HL-60/S4 (cell line): ENCODE results near the gene SOD3.

Experiments
- in situ Hi-C: fragments of 300-500 bp; cut with MboI; formaldehyde crosslinking; loops from 2 replicates; pipeline ENCODE4 v1.14.3; 2022; ENCODE audit warnings: low sequenced_read_pairs

SOD3 gene

DNA sequence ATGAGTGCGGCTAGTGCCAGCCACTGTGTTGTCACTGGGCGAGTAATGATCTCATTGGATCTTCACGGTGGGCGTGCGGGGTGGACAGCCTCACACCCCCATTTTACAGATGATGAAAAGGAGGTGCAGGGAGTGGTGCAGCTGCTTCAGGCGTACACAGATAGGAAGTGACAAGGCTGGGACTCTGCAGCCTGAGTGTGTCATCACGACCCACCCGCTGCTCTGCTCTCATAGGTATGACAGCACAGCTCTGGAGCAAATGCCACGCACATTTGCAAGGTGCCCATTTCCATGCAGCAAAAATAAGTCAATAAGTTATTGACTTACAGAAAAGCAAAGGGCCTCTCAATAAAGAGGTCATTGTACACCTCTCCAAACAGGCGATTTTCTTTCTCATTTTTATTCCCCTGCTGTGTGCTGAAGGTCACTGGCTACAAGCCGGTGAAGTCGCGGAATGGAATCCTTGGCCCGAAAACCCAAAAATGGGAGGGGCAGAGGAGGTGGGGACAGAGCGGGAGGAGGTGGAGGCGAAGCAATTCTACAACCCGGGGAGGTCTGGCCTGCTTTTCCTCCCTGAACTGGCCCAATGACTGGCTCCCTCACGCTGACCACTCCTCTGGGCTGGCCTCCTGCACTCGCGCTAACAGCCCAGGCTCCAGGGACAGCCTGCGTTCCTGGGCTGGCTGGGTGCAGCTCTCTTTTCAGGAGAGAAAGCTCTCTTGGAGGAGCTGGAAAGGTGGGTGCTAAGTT lies at the start of gene SOD3:
Gene SOD3, plus strand, starts transcription at position 658 of the 750 bp plus-strand sequence. CDS start 3,949 bp downstream, outside the sequence.
- in situ Hi-C loops: no loop called here

- in situ Hi-C loops: no loop called here
Measured at GRCh38 chr4:24747234-24747975, 48.0 kb upstream of the SOD3 start.

DNA sequence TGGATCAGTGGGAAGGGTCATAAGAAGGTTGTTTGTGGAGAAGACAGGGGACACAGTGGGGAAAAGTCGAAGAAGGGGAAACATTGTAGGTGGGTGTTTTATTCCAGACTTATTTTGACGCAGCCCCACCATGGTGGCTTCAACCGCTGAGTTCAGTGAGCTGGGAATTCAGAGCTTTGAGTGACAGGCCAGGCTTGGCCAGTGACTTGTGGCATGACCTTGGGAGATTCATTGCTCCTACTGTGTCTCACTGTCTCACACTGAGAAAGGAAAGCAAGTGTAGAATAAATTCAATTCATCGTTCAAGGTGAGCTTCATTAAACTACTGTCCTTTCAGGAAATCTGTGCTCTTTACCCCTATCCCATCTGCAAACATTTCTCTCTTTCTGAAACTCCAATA lies 47.4 kb upstream of the SOD3 start:
- in situ Hi-C loops: no loop called here

DNA sequence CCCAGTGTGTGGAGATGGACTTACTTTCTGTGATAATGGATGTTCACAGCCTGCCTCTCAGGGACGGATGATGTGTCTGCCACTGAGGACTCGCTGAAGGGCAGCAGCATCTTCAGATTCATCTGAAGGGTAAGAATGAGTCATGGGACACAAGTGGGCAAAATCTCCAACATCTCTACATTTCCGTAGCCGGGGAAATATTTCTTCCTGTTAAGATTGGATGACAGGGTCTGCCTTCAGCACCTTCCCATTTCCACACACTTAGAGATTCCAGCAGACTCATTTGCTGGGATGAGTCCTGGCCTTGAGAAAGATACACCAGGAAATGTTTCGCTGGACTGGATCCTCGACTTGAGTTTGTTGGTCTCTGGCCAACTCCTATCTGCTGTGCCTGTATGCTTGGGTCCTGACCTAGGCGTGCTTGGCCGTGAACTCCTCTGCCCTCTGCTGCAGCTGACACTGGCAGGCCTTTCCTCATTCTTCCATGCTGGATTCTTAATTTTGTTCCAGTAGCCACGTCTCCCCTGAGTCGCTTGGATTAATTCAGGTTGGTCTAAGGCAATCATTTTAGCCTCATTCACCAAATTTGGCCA lies 46.5 kb upstream of the SOD3 start:
- in situ Hi-C loops: no loop called here

DNA sequence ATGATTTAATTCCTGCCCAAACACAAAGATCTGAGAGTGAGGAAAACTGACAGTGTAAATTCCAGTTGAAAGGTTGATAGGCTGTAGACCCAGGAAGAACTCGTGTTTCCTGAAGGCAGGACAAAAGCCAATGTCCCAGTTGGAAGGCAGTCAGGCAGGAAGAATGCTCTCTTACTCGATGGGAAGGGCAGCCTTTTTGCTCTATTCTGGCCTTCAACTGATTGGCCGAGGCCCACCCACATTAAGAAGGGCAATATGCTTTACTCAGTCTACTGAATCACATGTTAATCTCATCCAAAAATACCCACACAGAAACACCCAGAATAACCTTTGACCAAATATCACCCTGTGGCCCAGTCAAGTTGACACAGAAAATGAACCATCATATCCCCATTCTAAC lies 45.3 kb upstream of the SOD3 start:
- in situ Hi-C loops: no loop called here

- in situ Hi-C loops: no loop called here
Measured at GRCh38 chr4:24751926-24752539, 43.3 kb upstream of the SOD3 start.

DNA sequence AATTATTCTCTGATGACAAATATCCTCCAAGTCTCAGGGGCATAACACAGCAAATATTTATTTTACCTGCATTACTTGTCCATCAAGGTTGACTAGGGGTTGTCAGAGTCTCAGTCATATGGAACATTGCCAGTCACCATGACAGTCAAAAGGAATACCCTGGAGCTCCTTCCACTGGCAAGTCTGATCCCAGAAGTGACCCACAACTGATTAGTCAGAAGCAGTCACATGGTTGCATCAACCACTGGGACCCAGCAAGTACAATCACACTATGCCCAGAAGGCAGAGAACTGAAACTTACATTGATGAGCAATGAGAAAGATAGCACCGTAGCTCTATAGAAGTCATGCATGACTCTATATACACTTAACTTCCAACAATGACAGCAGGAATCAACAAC lies 41.9 kb upstream of the SOD3 start:
- in situ Hi-C loops: no loop called here

DNA sequence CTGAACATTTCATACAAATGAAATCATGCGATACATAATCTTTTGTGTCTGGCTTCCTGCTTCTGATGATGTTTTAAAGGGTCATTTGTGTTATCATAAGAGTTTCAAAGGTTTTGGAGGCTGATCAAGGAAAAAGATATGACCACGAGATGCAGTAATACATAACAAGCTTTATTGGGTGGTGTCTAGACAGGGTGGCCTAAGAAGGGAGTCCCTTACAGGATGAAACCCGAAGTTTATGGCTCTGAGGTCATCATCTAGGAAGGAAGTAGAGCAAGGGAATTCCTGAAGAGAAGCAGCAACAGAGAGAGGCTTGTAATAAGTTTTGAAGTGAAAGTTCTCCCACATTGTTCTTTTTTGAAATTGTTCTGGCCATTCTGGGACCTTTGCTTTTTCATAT lies 40.8 kb upstream of the SOD3 start:
- in situ Hi-C loops: no loop called here

DNA sequence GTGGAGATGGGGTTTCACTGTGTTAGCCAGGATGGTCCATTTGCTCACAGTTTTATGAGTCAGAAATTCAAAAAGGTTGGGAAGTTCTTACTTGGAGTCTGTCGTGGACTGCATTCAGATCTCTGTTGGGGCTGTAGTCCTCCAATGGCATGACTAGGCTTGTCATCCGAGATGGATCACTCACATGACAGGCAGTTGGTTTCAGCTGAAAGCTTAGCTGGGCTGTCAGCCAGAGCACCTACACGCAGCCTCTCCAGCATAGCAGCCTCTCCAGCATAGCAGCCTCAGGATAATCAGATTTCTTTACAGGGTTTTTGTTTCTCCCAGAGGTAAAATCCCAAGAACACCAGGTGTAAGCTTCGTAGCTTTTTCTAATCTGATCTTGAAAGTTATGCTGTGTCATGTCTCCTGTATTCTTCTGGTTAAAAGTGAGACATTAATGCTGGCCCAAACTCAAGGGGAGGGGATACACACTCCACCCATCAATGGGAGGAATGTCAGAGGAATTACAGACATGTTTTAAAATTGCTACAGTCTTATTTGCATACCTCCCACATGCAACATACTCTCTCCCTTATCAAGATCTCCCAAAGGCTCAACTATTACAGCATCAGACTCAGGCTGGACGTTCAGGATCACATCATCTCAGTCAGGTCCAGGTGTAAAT lies 31.6 kb upstream of the SOD3 start:
- in situ Hi-C loops: no loop called here

- in situ Hi-C loops: no loop called here
Measured at GRCh38 chr4:24764345-24764744, 31.0 kb upstream of the SOD3 start.

GRCh38 chr4:24765376-24765988 lies 29.9 kb upstream of the SOD3 start:
- in situ Hi-C loops: no loop called here

DNA sequence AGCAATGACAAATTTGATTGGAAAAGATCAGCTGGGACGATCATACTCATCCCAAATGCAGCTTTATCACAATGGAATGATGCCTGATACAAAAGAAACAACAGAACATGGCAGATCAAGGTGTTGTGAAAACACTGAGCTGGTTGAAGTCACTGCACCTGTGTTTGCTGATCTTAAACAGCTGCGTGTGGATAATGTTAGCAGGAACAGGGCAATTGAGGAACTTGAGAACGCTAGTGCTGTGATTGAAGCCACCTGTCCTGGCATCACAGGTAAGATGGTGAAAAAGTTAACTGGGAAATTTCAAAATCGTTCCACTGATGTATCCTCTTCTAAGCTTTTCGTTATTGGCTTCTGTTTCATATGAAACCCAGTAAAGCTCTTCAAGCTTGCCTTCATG lies 27.4 kb upstream of the SOD3 start:
- in situ Hi-C loops: no loop called here

DNA sequence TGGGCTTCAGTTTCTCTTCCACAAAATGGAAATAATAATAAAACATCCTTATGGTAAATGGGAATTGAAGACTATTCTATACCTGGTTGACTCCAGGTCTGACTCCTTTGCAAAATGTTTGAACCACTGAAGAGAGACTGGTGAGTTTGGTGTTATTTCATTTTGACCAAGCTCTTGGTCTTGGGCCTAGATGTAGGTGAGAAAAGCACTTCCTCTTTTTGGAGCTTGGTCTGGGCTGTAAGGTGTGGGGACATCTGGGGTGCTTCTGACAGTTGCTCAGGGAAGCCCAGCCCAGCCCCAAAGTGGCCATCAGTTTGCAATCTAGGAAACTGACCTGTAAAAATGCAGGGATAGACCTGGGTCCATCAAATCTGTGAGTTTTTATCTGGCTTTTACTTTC lies 26.8 kb upstream of the SOD3 start:
- in situ Hi-C loops: no loop called here

DNA sequence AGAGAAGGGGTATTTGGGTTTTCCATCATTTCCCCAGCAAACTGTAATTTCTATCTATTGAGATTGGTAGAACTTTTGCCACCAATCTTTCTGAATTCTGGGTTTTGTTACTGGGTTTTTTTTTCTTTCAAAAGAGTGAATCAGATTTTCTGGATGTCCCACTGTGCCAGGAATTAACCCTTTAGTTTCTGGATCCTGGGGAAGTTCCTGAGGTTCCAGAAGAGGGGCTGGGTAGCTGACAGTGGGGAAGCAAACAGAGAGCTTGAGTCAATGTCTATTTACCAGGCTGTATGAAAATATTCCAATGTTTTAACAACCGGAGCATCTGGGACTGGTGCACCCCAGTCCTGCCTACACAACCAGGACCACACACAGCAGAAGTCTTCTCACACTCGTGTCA lies 25.8 kb upstream of the SOD3 start:
- in situ Hi-C loops: no loop called here

- in situ Hi-C loops: no loop called here
Measured at GRCh38 chr4:24770032-24770584, 25.3 kb upstream of the SOD3 start.

GRCh38 chr4:24770667-24771066 lies 24.7 kb upstream of the SOD3 start:
- in situ Hi-C loops: no loop called here

DNA sequence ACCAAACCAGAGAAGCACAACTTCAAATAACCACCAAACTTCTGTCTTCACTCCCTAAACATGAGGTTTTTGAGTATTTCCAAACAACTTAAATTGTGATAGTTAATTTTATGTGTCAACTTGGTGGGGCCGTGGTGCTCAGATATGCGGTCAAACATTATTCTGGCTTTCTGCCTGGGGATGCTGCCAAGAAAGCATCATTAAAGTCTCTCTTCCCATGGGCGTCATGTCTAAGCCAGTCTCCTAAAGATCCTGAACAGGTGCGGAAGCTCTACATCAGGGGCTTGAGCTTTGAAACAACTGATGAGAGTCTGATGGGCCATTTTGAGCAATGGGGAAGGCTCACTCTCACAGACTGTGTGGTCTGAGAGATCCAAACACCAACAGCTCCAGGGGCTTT lies 24.1 kb upstream of the SOD3 start:
- in situ Hi-C loops: no loop called here

DNA sequence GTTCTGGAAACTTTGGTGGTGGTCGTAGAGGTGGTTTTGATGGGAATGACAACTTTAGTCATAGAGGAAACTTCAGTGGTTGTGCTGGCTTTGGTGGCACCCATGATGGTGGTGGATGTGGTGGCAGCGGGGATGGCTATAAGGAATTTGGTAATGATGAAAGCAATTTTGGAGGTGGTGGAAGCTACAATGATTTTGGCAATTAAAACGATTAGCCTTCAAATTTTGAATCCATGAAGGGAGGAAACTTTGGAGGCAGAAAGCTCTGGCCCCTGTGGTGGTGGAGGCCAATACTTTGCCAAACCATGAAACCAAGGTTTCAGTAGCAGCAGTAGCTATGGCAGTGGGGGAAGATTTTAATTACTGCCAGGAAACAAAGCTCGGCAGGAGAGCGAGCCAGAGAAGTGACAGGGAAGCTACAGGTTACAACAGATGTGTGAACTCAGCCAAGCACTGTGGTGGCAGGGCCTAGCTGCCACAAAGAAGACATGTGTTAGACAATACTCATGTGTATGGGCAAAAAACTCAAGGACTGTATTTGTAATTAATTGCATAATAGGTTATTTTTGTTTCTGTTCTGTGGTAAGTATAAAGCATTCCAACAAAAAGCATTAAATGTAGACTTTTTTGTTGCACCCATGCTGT lies 23.2 kb upstream of the SOD3 start:
- in situ Hi-C loops: no loop called here

- in situ Hi-C loops: no loop called here
Measured at GRCh38 chr4:24772952-24773351, 22.4 kb upstream of the SOD3 start.

GRCh38 chr4:24774452-24774851 lies 20.9 kb upstream of the SOD3 start:
- in situ Hi-C loops: no loop called here
